Right cardiac atrium (tissue), 5 donors: ENCODE results near the gene KIR2DL4. TPM values are rescaled to one million over a fixed set of nuclear protein-coding genes. Genes with fewer than 3 reads are reported as not detected.
"Not testable (repeated sequence)": the region's sequence is repeated elsewhere in the genome, so short reads cannot be mapped to it uniquely, and the experiment has no call there.

Source experiments
- ATAC-seq, 2 donors: fragments of 200-7000 bp; cut with Tn5 transposase; one replicate each; pipeline versions ENCODE4 v1.8.0 to v1.9.1; 2020; ENCODE audit warnings: moderate library complexity in 2 of 2, mild to moderate bottlenecking in 1 of 2
- DNase-seq, 3 donors: peaks; one replicate each; pipeline ENCODE4 v3.0.0-alpha.2; 2020
- H3K27ac ChIP-seq: one replicate; pipeline ENCODE4 v1.5.1; 2013; ENCODE audit warnings: mild to moderate bottlenecking, low read length, control low read depth, moderate library complexity
- H3K27me3 ChIP-seq: one replicate; pipeline ENCODE4 v1.6.1; 2013; ENCODE audit not compliant: control insufficient read depth, insufficient read depth
- H3K4me1 ChIP-seq: one replicate; pipeline ENCODE4 v1.6.1; 2013; ENCODE audit warnings: low read length; ENCODE audit not compliant: control insufficient read depth, insufficient read depth
- H3K4me3 ChIP-seq: one replicate; pipeline ENCODE4 v1.5.1; 2013; ENCODE audit warnings: low read length, control low read depth
- H3K9me3 ChIP-seq: one replicate; pipeline ENCODE4 v1.6.1; 2013; ENCODE audit warnings: low read length; ENCODE audit not compliant: control insufficient read depth
- WGBS: extraction: QIAGEN DNeasy Blood & Tissue Kit; methylation state at CpG from one replicate; pipeline ENCODE4 v1.1.7; 2013; 5-methylcytosine and 5-hydroxymethylcytosine counted together
- intact Hi-C, 4 donors: fragments of 100-400 bp; cut with DNase I; formaldehyde crosslinking; loops; one replicate each; pipeline versions ENCODE4 v1.11.0 to v1.14.0; 2022 to 2023
- polyA plus RNA-seq: library from polyadenylated mRNA; stranded (reverse); fragments of 200-250 nt; gene quantifications from one replicate; pipeline ENCODE4 v1.2.3, GENCODE V29; 2013
- total RNA-seq, 4 donors: library from RNA; stranded (reverse); fragmentation: NEBNext Ultra II Directional; extraction: Animal tissue kit (Norgen Biotek cat#: 25700); gene quantifications; one replicate each; pipeline ENCODE4 v1.2.1, GENCODE V29; 2021
- donor health status: healthy with polysubstance abuse.
- donor health status: DM: no; HTN: yes; CAD: no.
- donor health status: DM: no; HTN: no; CAD: no.
- donor health status: DM: no; HTN: yes; CAD: no; lungs with severe emphysema.
- donor health status: DM: yes; HTN: yes; CAD: no.

KIR2DL4 gene
- total and polyA plus RNA-seq, 5 donors = 0.07 TPM; not detected in 4

DNA sequence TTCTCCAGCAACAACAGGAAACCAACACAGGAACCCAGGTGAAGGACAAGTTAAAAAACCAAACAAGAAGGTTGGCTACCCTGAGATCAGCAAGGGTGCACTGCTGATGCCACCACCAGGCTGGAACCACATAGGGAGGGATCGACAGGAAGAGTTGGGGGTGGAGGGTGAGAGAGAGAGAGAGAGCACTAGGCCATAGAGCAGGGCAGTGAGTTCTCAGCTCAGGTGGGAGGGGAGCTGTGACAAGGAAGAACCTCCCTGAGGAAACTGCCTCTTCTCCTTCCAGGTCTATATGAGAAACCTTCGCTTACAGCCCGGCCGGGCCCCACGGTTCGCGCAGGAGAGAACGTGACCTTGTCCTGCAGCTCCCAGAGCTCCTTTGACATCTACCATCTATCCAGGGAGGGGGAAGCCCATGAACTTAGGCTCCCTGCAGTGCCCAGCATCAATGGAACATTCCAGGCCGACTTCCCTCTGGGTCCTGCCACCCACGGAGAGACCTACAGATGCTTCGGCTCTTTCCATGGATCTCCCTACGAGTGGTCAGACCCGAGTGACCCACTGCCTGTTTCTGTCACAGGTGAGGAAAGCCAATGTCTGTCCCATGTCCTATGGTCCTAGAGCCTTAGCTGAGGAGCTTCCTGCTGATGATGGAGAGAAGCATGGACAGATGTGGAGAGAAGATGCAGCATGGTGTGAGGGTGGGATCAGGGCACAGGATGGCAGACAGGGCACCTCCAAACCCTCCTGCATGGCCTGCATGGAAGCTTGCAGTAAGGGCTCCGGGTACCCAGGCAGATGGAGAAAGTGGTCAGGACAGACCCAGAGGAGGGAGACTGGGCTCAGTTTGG, 2.5 kb downstream of the KIR2DL4 start:
- no peak overlapping the region for H3K4me3 ChIP-seq
- H3K9me3 ChIP-seq = no peaks in the 10 kb centered on the region
- no peak for DNase-seq
- 79% methylated on average over 14 of the region's 14 CpGs for WGBS
- no peaks in the 10 kb centered on the region for H3K27me3 ChIP-seq
- H3K27ac ChIP-seq = no peak overlapping the region
- no peak for ATAC-seq
- no peaks in the 10 kb centered on the region for H3K4me1 ChIP-seq
- intact Hi-C loops = no loop called here

- Histone ChIP-seq H3K9me3 (no peaks in the 10 kb centered on the region), H3K27ac (no peak overlapping the region), H3K4me1 (no peaks in the 10 kb centered on the region), H3K4me3 (no peak overlapping the region), H3K27me3 (no peaks in the 10 kb centered on the region)
- intact Hi-C loops = no loop called here
- DNase-seq = no peak
- WGBS = 77% methylated on average over 2 of the region's 2 CpGs
- no peak for ATAC-seq
These were observed 3.1 kb downstream of the KIR2DL4 start for GRCh38 chr19:54806516-54806838.

DNA sequence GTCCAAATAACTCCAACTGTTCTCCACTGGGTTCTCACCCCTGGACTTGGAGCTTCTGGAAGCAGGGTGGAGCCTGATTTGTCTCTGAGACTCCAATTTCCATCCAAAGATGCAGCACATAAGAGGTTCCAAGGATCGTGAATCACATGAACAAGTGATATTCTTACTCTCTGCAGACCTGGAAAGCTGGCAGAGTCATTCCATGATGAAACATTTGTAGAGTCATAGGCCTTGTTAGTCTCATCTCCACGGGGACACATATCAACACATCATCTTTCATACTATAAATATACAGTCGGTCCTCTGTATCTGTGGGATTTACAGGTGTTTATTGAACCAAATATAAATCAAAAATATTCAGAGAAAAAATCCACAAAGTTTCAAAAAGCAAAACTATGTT, 11.2 kb downstream of the KIR2DL4 start:
- H3K4me3 ChIP-seq, DNase-seq, H3K27me3 ChIP-seq, intact Hi-C loops, H3K27ac ChIP-seq, H3K9me3 ChIP-seq, ATAC-seq, H3K4me1 ChIP-seq: not testable (repeated sequence)
- 56% methylated on average over 3 of the region's 3 CpGs for WGBS

DNA sequence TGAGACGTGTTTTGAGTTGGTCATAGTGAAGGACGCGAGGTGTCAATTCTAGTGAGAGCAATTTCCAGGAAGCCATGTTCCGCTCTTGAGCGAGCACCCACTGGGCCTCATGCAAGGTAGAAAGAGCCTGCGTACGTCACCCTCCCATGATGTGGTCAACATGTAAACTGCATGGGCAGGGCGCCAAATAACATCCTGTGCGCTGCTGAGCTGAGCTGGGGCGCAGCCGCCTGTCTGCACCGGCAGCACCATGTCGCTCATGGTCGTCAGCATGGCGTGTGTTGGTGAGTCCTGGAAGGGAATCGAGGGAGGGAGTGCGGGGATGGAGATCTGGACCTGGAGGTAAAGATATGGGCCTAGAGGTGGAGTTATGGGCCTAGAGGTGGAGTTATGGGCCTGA, 12.8 kb downstream of the KIR2DL4 start, which contains the start of gene KIR3DL1:
Gene KIR3DL1, plus strand, starts transcription at position 218 of the 400 bp plus-strand sequence.
- H3K4me1 ChIP-seq, ATAC-seq, H3K27ac ChIP-seq, H3K4me3 ChIP-seq, H3K27me3 ChIP-seq, H3K9me3 ChIP-seq, DNase-seq, intact Hi-C loops: not testable (repeated sequence)
- 83% methylated on average over 17 of the region's 17 CpGs for WGBS

DNA sequence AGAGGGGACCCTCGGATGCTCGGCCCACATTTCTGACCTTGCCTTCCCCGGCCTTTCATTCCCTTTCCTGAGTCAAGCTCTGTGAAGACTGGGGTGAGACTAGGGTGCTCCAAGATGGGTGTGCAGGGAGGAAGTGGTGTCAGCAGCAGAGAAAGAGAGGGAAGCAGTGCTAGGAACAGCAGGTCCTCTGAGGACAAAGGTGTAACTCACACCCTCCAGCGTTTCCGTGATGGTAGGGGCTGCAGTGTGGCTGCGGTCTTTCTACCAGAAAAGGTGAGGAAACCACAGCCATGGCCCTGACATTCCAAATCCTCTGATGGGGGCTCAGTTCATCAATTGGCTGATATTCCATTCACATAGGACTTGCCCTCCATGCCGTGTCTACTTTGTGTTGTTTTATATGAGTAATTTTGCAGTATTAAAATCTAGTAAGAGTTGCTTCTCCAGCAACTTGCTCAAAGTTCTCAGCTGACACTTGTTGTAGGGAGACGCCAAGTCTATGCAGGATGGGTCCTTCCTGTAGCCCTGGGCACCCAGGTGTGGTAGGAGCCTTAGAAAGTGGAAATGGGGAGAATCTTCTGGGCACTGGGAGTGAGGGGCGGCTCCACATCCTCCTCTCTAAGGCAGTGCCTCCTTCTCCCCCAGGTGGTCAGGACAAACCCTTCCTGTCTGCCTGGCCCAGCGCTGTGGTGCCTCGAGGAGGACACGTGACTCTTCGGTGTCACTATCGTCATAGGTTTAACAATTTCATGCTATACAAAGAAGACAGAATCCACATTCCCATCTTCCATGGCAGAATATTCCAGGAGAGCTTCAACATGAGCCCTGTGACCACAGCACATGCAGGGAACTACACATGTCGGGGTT, 14.5 kb downstream of the KIR2DL4 start:
- no peaks in the 10 kb centered on the region for H3K9me3 ChIP-seq
- ATAC-seq = no peak
- 79% methylated on average over 15 of the region's 15 CpGs for WGBS
- H3K4me3 ChIP-seq = no peak overlapping the region
- no peak overlapping the region for H3K27ac ChIP-seq
- no peaks in the 10 kb centered on the region for H3K4me1 ChIP-seq
- no peaks in the 10 kb centered on the region for H3K27me3 ChIP-seq
- no peak for DNase-seq
- intact Hi-C loops = no loop called here

- H3K27ac ChIP-seq, H3K27me3 ChIP-seq, ATAC-seq, H3K4me3 ChIP-seq, DNase-seq, H3K4me1 ChIP-seq, H3K9me3 ChIP-seq, intact Hi-C loops: not testable (repeated sequence)
- WGBS = 62% methylated on average over 4 of the region's 4 CpGs
These were observed 21.0 kb downstream of the KIR2DL4 start for GRCh38 chr19:54824416-54824815.

GRCh38 chr19:54825326-54825725, 21.9 kb downstream of the KIR2DL4 start:
- H3K9me3 ChIP-seq, H3K27ac ChIP-seq, DNase-seq, H3K4me3 ChIP-seq, H3K27me3 ChIP-seq, ATAC-seq, intact Hi-C loops, H3K4me1 ChIP-seq: not testable (repeated sequence)
- WGBS = 57% methylated on average over 7 of the region's 7 CpGs

- H3K27me3 ChIP-seq, ATAC-seq, intact Hi-C loops, H3K27ac ChIP-seq, H3K9me3 ChIP-seq, DNase-seq, H3K4me3 ChIP-seq, H3K4me1 ChIP-seq: not testable (repeated sequence)
- 67% methylated on average over 7 of the region's 8 CpGs for WGBS
These were observed 24.7 kb downstream of the KIR2DL4 start for GRCh38 chr19:54828064-54828463.

- DNase-seq, H3K27ac ChIP-seq, H3K9me3 ChIP-seq, ATAC-seq, H3K27me3 ChIP-seq, intact Hi-C loops, H3K4me3 ChIP-seq, H3K4me1 ChIP-seq: not testable (repeated sequence)
- 86% methylated on average over 14 of the region's 14 CpGs for WGBS
These were observed 29.1 kb downstream of the KIR2DL4 start, which contains the start of gene KIR2DS4 for GRCh38 chr19:54832496-54832895. KIR2DS4 (plus strand) TSS chr19:54832676.

GRCh38 chr19:54835126-54835525, 31.7 kb downstream of the KIR2DL4 start:
- DNase-seq, H3K27me3 ChIP-seq, H3K4me3 ChIP-seq, H3K9me3 ChIP-seq, intact Hi-C loops, H3K27ac ChIP-seq, H3K4me1 ChIP-seq, ATAC-seq: not testable (repeated sequence)
- 76% methylated on average over 5 of the region's 5 CpGs for WGBS

DNA sequence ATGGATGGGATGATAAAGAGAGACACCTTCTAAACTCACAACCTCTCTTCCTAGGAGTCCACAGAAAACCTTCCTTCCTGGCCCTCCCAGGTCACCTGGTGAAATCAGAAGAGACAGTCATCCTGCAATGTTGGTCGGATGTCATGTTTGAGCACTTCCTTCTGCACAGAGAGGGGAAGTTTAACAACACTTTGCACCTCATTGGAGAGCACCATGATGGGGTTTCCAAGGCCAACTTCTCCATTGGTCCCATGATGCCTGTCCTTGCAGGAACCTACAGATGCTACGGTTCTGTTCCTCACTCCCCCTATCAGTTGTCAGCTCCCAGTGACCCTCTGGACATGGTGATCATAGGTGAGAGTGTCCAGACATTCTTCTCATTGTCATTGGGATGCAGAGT, 34.1 kb downstream of the KIR2DL4 start:
- DNase-seq, intact Hi-C loops: not testable (repeated sequence)
- WGBS = 48% methylated on average over 2 of the region's 2 CpGs

More for the DNA sequence above, 34.1 kb downstream of the KIR2DL4 start:
- H3K4me3 ChIP-seq, H3K4me1 ChIP-seq, H3K27ac ChIP-seq, ATAC-seq, H3K27me3 ChIP-seq, H3K9me3 ChIP-seq: not testable (repeated sequence)
